Uterus (tissue), 2 donors: ENCODE measurements around the gene PDE5A.
"Not testable (repeated sequence)": the region's sequence is repeated elsewhere in the genome, so short reads cannot be mapped to it uniquely, and the experiment has no call there.

ENCODE experiments used
- CTCF ChIP-seq, 4 experiments: fragments of 200-600 bp in 2 of 4; fragments of 450-650 bp in 2 of 4; sonication (generic) in 2 of 4; IDR thresholded peaks; one replicate each; pipeline ENCODE4 v1.5.1; 2016 to 2019; ENCODE audit warnings: antibody characterized with exemption in 4 of 4, mild to moderate bottlenecking in 2 of 4, moderate library complexity in 1 of 4
- POLR2A ChIP-seq, 2 donors: fragments of 450-650 bp; IDR thresholded peaks; one replicate each; pipeline ENCODE4 v1.6.1; 2016; ENCODE audit warnings: antibody characterized with exemption in 2 of 2, mild to moderate bottlenecking in 1 of 2, moderate library complexity in 1 of 2

- TF ChIP-seq POLR2A, CTCF (IDR thresholded peaks at IDR 0.05): not testable (repeated sequence)
Observed at GRCh38 chr4:119462733-119463132, 165.9 kb downstream of the PDE5A start.
